Measurements from ENCODE around the gene ITGA1. TPM values are rescaled to one million over a fixed set of nuclear protein-coding genes. Genes with fewer than 3 reads are reported as not detected.

Gene ITGA1
- polyA plus RNA-seq, 3 donors, result 0.33 to 0.89 (median 0.79) TPM

GRCh38 chr5:52869391-52869790, 81.7 kb downstream of the ITGA1 start:
- Histone ChIP-seq H3K36me3 (replicated peaks in 1 of 2; ENCODE audit: control insufficient read depth in 1 of 2, insufficient read depth in 2 of 2, low read length in 2 of 2) (no peaks in the 10 kb centered on the region), H3K4me1 (ENCODE audit: control insufficient read depth in 1 of 2, insufficient read depth in 2 of 2, low read length in 2 of 2) (no peaks in the 10 kb centered on the region), H3K27ac (ENCODE audit: low read depth in 1 of 2, low read length in 2 of 2) (no peak overlapping the region), H3K4me2 (replicated peaks; ENCODE audit: extremely low read depth, low read length, poor library complexity, severe bottlenecking) (no peak overlapping the region), H3K9me3 (replicated peaks in 1 of 2; ENCODE audit: control insufficient read depth in 1 of 2, insufficient read depth in 1 of 2, low read length in 2 of 2) (no peaks in the 10 kb centered on the region), H3K79me2 (ENCODE audit: insufficient read depth, low read length) (no peaks in the 10 kb centered on the region), H3K27me3 (ENCODE audit: control insufficient read depth in 2 of 2, insufficient read depth in 2 of 2, low read length in 2 of 2) (no peaks in the 10 kb centered on the region), H3K9ac (ENCODE audit: insufficient read depth, low read length, poor library complexity, severe bottlenecking) (no peak overlapping the region), H3K4me3 (replicated peaks in 1 of 3; ENCODE audit: low read depth in 2 of 3, low read length in 3 of 3) (no peak overlapping the region), H4K20me1 (ENCODE audit: insufficient read depth, low read length) (no peaks in the 10 kb centered on the region), H2AFZ (ENCODE audit: insufficient read depth, low read depth, low read length, poor library complexity, severe bottlenecking) (no peak overlapping the region)
- no peak for TF ChIP-seq CTCF (IDR thresholded peaks at IDR 0.05)
- Mint-ChIP-seq H3K4me1 (peaks cover 3% of the 10 kb centered on the region), H3K27ac (no peak overlapping the region), H3K27me3 (ENCODE audit: low read depth in 3 of 3) (peaks cover 2 to 8% (median 3%) of the 10 kb centered on the region in 3 donors), H3K4me3 (no peak overlapping the region), H3K9me3 (peaks cover 0 to 4% (median 0%) of the 10 kb centered on the region in 7 donors), H3K36me3 (no peaks in the 10 kb centered on the region)
- intact Hi-C loops (cut with micrococcal nuclease), result no loop called here
- no peak for DNase-seq
- 100% methylated on average over 2 of the region's 4 CpGs for WGBS (ENCODE audit: insufficient coverage)

GRCh38 chr5:52870448-52870847, 82.7 kb downstream of the ITGA1 start:
- Histone ChIP-seq H3K79me2 (ENCODE audit: insufficient read depth, low read length) (no peaks in the 10 kb centered on the region), H3K9me3 (replicated peaks in 1 of 2; ENCODE audit: control insufficient read depth in 1 of 2, insufficient read depth in 1 of 2, low read length in 2 of 2) (no peaks in the 10 kb centered on the region), H4K20me1 (ENCODE audit: insufficient read depth, low read length) (no peaks in the 10 kb centered on the region), H3K9ac (ENCODE audit: insufficient read depth, low read length, poor library complexity, severe bottlenecking) (no peak overlapping the region), H3K4me2 (replicated peaks; ENCODE audit: extremely low read depth, low read length, poor library complexity, severe bottlenecking) (no peak overlapping the region), H3K27ac (ENCODE audit: low read depth in 1 of 2, low read length in 2 of 2) (no peak overlapping the region), H3K27me3 (ENCODE audit: control insufficient read depth in 2 of 2, insufficient read depth in 2 of 2, low read length in 2 of 2) (no peaks in the 10 kb centered on the region), H3K4me3 (replicated peaks in 1 of 3; ENCODE audit: low read depth in 2 of 3, low read length in 3 of 3) (no peak overlapping the region), H3K36me3 (replicated peaks in 1 of 2; ENCODE audit: control insufficient read depth in 1 of 2, insufficient read depth in 2 of 2, low read length in 2 of 2) (no peaks in the 10 kb centered on the region), H3K4me1 (ENCODE audit: control insufficient read depth in 1 of 2, insufficient read depth in 2 of 2, low read length in 2 of 2) (no peaks in the 10 kb centered on the region), H2AFZ (ENCODE audit: insufficient read depth, low read depth, low read length, poor library complexity, severe bottlenecking) (no peak overlapping the region)
- intact Hi-C loops (cut with micrococcal nuclease), result no loop called here
- Mint-ChIP-seq H3K27me3 (ENCODE audit: low read depth in 3 of 3) (peaks cover 2 to 8% (median 3%) of the 10 kb centered on the region in 3 donors), H3K36me3 (no peaks in the 10 kb centered on the region), H3K4me1 (no peaks in the 10 kb centered on the region), H3K9me3 (peaks cover 0 to 4% (median 0%) of the 10 kb centered on the region in 7 donors), H3K4me3 (no peak overlapping the region), H3K27ac (no peak overlapping the region)
- no peak for DNase-seq
- 100% methylated on average over 1 of the region's 1 CpG for WGBS (ENCODE audit: insufficient coverage)
- TF ChIP-seq CTCF (IDR thresholded peaks at IDR 0.05), result no peak

All from CD14-positive monocyte (primary cell).